ENCODE results near the gene ORC2.

GRCh38 chr2:200930947-200931626 is 32.4 kb downstream of the ORC2 start:
- TF ChIP-seq CTCF (IDR thresholded peaks at IDR 0.05; ENCODE audit: low read depth, low read length) (no peak), EZH2phosphoT487 (IDR thresholded peaks at IDR 0.05; ENCODE audit: low read depth) (no peak)
